Activated CD8-positive, alpha-beta memory T cell treated with anti-CD3 and anti-CD28 coated beads, Interleukin-2, amount 50 U/mL, for 48 hours (primary cell): ENCODE measurements around the gene HNF1B.

Source experiments
- DNase-seq: peaks from one replicate; pipeline ENCODE4 v3.0.0-alpha.2; 2020

HNF1B gene

DNA sequence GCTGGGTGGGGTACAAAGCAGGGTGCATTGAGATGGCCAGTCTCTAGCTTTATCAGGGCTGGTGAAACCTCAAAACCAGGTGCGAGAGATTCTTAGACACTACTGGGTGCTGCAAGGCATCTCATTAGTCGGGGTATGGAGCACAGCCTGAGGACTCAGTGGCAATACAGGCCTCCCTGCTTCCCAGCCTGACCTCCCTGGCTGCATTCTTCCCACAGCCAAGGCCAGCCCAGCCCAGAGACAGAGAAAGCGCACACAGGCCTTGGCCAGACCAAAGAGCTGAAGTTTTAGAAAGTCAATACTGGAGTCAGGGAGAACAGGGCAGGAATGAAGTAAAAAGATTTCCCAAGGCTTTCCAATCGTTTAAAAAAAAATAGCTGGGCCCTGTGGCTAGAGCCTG, 12.5 kb downstream of the HNF1B start:
- no peak for DNase-seq

DNA sequence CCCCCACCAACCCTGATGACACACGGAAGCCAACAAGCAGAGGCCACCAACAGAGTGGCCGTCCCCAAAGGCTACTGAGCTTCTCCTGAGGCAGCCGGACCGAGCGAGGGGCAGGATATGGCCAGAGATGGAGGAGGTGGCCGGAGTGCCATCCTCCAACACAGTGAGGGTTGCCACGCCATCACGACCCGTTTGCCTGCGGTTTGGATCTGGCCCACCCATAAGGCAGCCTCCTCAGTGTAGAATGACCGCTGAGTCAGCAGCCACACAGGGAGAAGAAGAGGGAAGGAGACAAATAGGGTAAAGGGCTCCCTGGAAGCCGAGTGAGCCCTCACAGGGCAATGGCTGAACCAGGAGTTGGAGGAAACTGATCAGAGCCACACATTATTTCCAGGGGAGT, 13.8 kb downstream of the HNF1B start:
- no peak for DNase-seq

DNA sequence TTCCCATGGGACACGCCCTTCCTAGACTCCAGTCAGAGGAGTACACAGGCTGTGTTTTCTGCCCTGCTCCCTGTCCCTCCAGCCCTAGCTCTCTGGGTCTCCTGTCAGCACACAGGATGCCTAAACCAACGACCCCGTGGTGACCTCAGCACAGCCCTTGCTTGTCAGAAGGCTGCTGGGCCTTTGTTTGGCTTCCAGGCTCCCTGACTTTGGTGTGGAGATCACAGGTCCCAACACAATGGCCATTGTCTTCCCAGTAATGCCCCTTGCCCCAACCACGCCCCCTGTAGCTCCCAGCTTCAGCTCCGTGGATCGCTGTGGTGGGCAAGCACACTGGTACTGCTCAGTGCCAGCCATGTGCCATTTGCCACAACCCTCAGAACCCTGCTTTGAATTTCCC, 15.0 kb downstream of the HNF1B start:
- no peak for DNase-seq

DNA sequence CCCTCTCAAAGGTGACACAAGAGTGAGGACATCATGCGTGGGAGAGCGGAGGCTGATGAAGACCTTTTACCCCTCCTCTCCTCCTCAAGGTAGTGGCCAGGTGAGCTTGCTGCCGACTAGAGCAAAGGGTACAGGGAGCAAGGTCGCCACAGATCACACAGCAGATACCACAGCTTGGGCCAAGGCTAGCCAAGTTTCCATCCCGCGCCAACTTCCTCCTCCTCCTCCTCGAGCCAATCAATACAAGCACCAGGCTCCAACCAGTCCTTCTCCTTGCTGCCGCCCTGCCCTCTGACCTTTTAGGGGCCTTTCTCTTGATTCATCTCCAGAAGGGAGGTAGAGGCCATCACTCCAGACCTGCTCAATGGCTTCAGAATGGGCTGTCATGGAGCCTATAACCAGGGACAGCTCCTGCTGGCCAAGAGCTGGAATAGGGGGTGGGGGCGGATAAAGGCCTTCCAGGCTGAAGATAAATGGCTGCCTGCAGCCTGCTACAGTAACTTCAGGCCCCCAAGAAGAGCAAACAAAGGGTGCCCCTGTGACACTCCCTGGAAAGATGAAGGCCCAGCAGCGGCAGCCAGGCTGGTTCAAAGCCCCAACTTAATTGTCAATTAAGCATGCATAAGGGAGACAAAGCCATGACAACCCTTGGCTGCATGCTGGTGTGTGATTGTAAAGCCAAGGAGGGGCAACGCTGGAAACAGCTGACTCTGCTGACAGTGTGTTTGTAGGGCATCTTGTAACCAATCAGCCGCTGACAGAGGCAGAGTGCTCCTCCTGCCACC, 17.8 kb downstream of the HNF1B start:
- DNase-seq = no peak

DNA sequence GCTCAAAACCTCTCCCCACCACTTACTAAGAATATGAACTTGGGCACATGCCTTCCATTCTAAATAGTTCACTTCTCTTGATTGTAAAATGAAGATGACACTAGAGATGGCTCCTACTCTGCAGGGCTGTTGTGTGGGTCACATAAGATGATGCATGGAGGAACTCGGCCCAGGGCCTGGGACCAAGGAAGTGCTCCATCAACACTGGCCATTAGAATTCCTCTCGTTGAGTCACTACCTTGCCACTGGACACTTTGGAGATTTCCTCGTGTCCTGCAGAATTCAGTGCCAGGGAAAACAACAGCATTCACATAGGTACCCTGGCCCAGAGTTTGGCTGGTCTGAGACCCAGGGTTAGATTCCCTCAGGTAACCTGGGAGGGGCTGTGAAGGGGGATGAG, 18.6 kb downstream of the HNF1B start:
- no peak for DNase-seq

DNA sequence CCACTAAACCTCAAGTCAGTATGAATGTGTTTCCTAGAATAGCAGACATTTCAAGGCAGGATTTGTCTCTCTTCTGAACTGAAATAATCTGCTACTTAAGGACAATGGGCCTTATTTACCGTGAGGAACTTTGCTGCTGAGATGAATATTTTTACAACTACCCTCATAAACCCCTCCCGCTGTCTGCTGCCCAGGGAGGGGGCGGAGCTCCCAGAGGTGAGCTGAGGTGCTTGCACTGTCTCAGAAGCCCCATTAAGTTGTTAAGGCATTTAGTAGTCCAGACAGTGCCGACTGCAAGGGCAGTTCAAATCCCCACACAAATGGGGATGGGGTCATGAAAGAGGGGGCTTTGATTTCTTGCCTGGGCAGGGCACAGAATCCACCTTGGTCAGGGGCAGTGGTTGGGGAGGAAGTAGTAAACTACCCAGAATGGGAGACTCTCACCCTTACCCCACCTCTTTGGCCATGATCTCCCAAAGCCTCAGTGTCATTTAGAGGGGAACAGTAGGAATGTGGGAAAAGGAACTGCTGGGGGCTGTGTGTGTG, 19.2 kb downstream of the HNF1B start:
- DNase-seq = no peak

DNA sequence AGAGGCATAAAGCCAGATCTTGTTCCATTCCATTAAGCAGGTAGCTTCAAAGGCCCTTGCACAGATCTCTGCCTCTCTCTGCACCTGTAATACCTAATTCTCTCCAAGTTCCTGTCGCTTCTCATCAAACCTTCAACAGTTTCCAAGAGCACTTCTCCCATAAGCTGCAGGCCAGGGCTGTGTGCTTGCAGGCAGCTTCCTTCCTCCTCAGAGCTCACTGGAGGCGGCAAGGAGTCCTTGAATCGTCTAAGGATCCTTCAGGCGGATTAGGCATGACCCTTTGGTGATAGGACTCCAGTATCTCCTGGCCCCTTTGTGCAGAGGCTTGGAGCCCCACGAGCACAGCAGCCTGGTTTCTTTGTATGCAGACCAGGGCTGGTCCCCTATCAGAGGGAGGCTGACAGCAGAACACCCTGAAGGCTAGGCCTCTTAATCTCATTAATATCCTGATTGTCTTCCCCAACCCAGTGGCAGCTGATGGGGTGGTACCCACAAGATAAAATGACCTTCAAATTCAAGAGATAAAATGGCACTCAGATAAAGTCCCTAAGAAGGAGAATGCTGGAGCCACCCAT, 19.8 kb downstream of the HNF1B start:
- no peak for DNase-seq

DNA sequence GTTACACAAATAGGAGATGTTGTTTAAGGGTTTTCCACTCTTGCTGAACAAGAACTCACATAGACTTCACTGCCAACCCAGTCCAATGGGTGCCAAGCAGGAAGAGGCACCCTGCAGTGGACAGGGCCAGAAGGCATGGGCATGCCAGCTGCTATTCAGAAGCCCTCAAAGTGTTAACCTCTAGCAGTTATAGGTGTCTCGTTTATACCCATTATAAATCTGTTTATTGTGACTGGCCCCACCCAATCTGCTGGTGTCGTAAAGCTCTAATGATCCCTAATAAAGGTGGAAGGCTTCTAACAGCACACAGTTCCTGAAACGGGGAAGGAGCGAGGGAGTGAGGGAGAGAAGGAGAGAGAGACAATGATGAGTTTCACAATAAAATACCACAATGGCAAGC, 23.9 kb downstream of the HNF1B start:
- no peak for DNase-seq

DNA sequence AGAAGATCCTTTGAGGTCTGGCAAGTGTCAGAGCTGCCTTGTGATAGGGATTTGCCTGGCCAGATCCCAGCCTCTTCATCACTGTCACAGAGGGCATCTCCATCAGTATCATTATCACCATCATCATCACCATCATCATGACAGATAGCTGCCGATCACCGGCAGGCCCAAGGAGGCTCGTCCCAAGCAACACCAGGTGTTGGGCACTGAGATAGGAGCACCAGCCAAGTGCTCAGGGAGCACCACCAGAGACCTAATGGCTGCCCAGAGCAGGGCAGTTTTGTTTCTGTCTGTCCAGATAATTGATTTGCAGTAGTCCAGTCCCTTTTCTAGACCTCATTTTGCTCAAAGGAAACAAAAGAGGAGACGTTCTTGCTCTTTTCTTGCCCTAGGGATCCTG, 25.0 kb downstream of the HNF1B start:
- no peak for DNase-seq

DNA sequence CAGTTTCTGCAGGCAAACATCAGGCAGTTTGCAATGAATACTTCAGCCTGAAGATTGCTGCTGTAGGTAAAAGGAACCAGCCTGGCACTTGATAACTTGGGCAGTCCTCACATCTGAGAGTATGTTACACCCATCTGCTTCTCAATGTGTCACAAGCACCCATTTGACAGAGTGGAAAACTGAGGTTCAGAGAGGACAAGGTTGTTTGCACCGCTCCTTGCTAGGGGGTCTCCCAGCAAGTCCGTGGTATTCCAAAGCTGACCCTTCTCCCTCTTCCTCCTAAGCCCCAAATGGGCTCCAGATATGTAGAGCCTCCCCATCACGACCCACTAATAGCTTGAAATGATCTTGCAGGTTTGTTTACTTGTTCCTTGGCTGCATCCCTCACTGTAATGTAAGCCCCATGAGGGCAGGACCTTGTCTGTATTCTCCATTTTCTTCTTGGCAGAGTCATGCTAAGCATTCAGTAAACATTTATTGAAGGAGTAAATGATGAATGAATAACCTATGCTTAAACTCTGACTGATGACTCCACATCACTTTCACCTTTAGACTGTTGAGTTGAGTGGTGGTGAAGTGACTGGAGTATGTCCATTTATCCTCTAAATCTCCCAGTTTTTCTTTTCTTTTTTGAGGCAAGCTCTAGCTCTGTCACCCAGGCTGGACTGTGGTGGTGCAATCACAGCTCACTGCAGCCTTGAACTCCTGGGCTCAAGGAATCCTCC, 26.4 kb downstream of the HNF1B start:
- no peak for DNase-seq

DNA sequence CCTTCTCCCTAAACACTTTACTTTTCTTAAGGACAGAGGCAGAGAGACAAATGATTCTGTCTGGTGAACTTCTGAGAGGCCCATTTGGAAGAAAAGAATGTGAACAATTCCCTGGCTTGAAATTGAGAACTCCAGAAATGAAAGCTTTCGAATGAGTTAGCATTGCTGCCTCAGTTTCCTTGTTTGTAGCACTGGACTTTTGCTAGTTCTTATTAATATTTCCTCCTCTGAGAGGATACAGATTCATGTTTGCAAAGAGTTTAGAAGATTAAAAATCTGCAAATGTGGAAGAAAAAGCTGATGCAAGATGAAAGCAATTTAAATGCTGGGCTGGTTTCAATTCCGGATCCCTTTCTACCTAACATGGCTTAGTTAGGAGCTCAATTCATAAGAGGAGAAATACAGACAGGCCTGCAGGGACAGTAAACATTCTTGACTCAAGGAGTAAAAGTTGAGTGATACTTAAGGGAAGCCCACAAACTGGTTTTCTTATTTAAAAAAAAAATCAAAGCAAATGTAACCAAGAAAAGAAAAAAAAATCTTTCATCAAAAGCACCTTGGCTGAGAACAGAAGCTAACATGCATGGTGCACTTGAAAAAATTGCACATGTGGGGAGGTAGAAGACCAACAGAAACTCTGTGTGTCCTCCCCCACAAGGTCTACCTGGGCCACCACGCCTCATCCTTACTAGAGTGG, 27.1 kb downstream of the HNF1B start:
- DNase-seq = no peak

DNA sequence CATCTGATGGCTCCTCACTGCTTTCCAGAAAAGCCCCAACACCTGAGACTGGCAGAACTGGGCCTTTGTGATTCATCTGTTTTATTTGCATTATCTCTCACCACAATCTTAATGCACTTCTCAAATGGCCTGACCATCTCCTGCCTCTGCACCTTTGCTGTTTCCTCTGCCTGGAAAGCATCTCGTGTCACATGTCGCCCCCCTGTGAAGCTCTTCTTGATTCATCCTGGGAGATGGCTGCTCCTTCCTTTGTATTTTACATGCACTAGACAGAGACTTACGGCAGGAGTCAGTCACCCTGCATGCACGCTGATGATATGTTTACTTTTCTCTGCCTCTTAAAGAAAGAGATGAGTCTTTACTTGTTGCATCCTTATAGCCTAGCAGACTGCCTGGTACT, 30.0 kb downstream of the HNF1B start:
- DNase-seq = no peak

DNA sequence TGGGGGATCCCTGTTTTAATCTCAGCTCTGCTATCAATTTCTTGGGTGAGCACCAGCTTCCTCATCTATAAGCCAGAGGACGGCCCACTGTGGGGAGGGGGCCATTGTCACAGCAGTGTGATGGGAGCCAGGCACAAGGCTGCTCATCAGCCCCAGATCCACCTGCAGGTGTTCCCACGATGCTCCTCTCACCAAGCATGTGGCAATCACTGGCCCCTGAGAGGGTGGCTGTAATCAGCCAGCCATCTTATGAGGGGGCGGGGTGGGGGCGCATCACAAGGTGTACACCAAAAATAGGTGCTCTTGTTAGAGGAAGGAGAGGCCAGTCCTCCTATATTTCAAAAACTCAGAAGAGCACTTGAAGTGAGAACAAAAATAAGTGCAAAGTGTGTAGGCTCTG, 31.2 kb downstream of the HNF1B start:
- no peak for DNase-seq

DNA sequence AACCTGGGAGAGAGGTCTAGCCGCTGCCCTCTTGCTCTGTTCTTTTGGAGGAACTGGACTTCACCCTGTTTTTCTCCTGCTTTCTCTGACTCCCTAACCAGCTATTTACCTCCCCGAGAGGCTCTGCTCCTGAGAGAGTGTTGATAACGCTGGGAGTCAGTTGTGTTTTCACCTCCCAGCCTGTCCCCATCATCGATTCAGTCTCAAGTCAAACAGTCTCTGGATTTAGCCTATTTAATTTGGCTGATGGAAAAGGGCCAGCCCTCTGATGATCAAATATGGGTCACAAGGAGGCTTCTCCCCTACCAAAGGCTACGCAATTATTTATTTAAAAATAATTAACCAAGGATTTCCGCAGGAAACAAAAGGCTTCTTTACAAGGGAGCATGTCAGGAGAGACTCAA, 31.8 kb downstream of the HNF1B start:
- DNase-seq = no peak

DNA sequence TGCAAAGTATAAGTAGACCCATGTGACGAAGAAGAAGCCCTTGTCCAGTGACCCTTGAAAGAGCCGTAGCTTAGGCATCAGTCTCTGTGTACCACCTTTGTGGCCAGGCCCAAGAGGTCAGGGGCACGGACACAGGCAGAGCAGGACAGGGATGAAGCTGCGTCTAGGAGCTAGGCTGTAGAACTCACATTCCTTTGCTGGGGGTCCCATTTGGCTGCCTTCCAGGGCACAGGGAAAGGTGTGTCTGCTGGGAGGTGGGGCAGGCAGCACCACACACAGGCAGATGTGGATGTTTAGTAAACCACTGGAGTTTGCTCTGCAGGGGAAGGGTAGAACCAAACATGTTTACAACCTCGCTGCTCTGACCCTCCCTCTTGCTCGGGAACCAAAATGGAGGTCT, 33.7 kb downstream of the HNF1B start:
- DNase-seq = no peak

DNA sequence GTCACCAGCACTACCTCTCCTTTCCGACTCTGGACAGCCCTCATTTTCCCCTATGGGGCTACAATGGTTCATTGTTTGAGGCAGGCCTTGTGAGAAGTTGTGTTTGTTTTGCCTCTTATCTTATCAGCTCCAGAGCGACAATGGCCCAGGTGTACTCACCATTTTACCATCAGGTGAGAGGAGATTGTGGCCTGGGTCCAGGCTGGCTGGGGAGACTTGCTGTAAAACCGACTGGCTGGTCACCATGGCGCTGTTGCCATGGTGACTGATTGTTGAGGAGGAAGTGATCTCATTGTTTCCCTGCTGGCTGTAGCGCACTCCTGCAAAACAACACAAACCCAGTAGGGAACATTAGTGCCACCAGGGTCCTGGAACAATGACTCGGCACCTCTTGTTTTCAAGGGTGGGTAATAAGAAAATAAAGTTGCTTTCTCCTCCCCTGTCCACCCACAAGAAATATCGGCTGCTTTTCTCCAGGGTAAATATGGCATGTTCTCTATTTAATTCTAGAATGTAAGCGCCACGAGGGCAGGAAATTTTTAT, 34.4 kb downstream of the HNF1B start:
- no peak for DNase-seq

DNA sequence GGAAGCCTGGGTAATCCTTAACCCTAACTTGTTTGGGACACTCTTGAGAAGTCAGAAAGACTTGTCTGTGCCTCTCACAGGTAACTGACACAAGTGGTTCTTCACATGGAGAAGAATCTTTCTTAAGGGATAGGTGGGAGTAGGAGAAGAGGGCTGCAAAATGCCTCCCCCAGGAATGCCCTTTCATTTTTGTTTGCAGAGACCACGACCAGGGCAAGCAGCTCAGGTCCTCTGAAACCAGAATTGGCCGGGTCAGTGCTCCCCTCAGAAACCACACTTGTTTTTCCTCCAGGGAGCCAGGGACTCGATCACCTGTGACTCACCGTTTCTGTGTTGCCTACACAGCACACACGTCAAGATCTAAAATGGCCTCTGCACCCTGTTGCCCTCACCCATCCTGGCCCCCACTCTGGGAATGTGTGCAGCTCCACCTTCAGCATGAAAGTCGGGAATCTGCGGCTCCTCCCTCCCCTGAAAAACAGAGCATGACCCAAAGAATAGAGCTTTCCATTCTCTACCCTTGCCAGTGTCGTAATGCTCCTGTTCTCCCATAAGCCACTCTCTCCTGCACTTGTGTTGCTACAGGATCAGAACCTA, 36.1 kb downstream of the HNF1B start:
- no peak for DNase-seq

DNA sequence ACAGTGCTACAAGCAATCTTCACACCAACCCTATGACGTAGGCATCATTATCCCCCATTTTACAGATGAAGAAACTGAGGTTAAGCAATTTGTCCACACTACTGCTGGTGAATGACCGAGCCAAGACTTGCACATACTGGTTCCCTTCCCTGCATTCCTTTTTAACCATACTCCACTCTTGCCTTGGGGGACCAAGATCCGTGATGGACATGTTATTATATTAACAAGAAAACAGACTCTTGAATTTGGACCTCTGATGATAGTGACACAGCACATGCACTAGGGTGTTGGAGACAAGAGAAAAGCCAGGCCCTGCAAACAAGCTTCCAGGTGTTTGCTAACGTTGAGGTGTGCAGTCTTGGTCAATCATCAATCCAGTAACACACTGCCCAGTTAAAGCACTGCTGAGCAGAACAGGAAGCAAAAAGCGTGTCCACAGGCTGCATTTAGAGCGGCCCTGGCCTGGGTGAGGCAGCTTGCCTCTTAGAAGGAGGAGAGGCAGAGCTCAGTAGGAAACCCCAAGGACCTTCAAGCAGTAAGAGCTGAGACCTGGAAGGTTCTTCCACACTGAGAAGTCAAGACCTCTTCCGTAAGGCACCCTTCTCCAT, 36.7 kb downstream of the HNF1B start:
- DNase-seq = no peak

DNA sequence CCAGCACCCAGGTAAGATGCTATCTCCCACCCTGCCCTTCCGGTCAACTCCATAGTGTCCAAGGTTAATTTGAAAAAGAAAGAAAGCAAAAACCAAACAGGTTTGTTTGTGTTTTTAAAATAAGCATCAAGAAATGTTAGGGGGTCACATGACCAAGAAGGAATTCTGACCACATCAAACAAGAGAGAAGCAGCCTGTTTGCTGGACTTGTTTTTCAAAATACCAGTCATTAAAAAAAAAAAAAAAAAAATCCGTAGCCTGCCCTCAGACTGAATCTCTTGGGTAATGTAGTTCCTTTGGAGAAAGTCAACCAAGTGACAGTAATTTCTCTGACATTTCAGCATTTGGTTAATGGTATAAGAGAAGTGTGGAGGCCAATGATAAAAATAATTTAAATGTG, 38.4 kb downstream of the HNF1B start:
- DNase-seq = no peak

DNA sequence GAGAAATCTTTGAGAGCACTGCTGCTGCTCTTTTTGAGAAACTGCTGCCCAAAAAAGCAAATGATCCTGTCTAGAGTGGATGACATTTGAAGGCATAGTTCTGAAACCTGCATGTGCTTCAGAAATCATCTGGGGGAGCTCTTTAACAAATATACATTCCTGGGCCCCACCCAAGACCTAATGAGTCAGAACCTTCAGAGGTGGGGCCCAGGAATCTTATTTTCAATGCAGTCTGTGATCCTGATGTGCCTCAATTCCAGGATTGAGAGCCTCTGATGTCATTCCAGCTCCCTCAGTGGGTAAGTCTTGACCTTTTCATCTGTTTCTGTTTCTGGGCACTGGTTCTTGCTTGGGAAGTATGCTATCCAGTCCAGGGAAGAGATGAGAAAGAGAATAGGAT, 42.3 kb downstream of the HNF1B start:
- no peak for DNase-seq

DNA sequence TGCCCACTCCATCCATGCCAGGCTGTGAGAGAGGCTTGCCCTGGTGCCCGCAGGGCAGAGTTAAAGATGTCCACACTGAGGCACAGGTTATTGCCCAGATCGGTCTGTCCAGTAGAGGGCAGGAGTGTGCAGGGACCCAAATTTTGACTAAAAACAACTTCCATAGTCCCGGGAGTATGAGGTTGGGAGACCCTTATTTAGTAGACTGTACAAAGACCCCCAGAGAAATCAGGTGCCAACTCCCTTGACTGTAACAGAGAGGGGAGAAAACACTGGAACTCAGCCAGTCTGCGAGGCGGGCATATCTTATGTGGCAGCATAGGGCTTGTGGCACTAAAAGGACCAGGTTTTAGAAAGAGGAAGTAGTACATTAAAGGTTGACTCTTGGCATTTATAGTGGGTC, 43.4 kb downstream of the HNF1B start:
- DNase-seq = peak; percentile 71

DNA sequence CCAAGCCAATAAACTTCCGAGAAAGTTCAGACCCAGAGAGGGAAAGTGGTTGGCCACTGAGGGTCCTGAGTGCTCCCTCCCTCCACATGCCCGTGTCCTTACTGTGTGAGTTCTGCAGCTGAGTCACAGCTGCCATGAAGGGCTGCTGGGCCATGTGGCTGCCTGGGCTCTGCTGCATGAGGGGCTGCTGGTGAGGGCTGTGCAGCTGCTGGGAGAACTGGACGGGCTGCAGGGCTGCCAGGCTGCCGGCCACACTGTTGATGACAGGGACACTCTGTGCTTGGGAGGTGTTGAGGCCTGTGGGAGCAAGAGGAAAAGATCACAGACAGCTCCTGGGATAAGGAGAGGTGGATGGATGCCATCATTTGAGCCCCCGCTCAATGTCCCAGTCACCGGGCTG, 44.0 kb downstream of the HNF1B start:
- no peak for DNase-seq
